Kidney glomerular epithelial cell (primary cell): ENCODE measurements around the gene BCL3.
"Not testable (repeated sequence)": the region's sequence is repeated elsewhere in the genome, so short reads cannot be mapped to it uniquely, and the experiment has no call there.

Source experiments
- DNase-seq: peaks from one replicate; lab custom pipeline; 2025; lab: John Stamatoyannopoulos, UW

The BCL3 gene

GRCh38 chr19:44748426-44749254 lies at the start of gene BCL3:
Gene BCL3 (plus strand): TSS chr19:44748708. CDS start chr19:44748791, 83 bp downstream.
- no peak for DNase-seq

GRCh38 chr19:44700547-44700946 lies 48.0 kb upstream of the BCL3 start:
- DNase-seq = no peak

- no peak for DNase-seq
Observed at GRCh38 chr19:44701228-44701627, 47.3 kb upstream of the BCL3 start.

- no peak for DNase-seq
Observed at GRCh38 chr19:44702551-44703176, 45.8 kb upstream of the BCL3 start.

GRCh38 chr19:44703336-44704078 lies 45.0 kb upstream of the BCL3 start:
- DNase-seq = no peak

- no peak for DNase-seq
Observed at GRCh38 chr19:44704982-44705381, 43.5 kb upstream of the BCL3 start.

GRCh38 chr19:44705502-44706010 lies 43.0 kb upstream of the BCL3 start:
- DNase-seq = no peak

GRCh38 chr19:44706506-44707236 lies 41.8 kb upstream of the BCL3 start:
- DNase-seq = no peak

- no peak for DNase-seq
Observed at GRCh38 chr19:44707794-44708193, 40.7 kb upstream of the BCL3 start.

- no peak for DNase-seq
Observed at GRCh38 chr19:44708940-44709339, 39.6 kb upstream of the BCL3 start.

- DNase-seq = not testable (repeated sequence)
Observed at GRCh38 chr19:44709434-44710266, 38.9 kb upstream of the BCL3 start.

GRCh38 chr19:44710483-44710882 lies 38.0 kb upstream of the BCL3 start:
- no peak for DNase-seq

GRCh38 chr19:44712864-44713515 lies 35.5 kb upstream of the BCL3 start:
- no peak for DNase-seq

- DNase-seq = no peak
Observed at GRCh38 chr19:44714597-44715169, 33.8 kb upstream of the BCL3 start.

- no peak for DNase-seq
Observed at GRCh38 chr19:44717603-44718002, 30.9 kb upstream of the BCL3 start.

- DNase-seq = peak; percentile 48
Observed at GRCh38 chr19:44718441-44719261, 29.9 kb upstream of the BCL3 start.

- no peak for DNase-seq
Observed at GRCh38 chr19:44719262-44719701, 29.2 kb upstream of the BCL3 start.

GRCh38 chr19:44720396-44720795 lies 28.1 kb upstream of the BCL3 start:
- not testable (repeated sequence) for DNase-seq

GRCh38 chr19:44720945-44721344 lies 27.6 kb upstream of the BCL3 start:
- no peak for DNase-seq
